ENCODE results near the gene COX20.

GRCh38 chr1:244841273-244841927 lies 5.9 kb downstream of the COX20 start:
- TF ChIP-seq, protein P1, sequence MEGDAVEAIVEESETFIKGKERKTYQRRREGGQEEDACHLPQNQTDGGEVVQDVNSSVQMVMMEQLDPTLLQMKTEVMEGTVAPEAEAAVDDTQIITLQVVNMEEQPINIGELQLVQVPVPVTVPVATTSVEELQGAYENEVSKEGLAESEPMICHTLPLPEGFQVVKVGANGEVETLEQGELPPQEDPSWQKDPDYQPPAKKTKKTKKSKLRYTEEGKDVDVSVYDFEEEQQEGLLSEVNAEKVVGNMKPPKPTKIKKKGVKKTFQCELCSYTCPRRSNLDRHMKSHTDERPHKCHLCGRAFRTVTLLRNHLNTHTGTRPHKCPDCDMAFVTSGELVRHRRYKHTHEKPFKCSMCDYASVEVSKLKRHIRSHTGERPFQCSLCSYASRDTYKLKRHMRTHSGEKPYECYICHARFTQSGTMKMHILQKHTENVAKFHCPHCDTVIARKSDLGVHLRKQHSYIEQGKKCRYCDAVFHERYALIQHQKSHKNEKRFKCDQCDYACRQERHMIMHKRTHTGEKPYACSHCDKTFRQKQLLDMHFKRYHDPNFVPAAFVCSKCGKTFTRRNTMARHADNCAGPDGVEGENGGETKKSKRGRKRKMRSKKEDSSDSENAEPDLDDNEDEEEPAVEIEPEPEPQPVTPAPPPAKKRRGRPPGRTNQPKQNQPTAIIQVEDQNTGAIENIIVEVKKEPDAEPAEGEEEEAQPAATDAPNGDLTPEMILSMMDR (IDR thresholded peaks at IDR 0.05): no peak
- TF ChIP-seq POLR2A (IDR thresholded peaks at IDR 0.05): no peak

All from lower leg skin (tissue), 3 donors.